Fibroblast of villous mesenchyme (primary cell): Measurements from ENCODE around the gene SNTB2. TPM values are rescaled to one million over a fixed set of nuclear protein-coding genes. Genes with fewer than 3 reads are reported as not detected.

Source experiments
- DNase-seq: peaks from one replicate; pipeline ENCODE4 v3.0.0-alpha.2; 2010; ENCODE audit warnings: low read depth
- H3K4me3 ChIP-seq: 2 replicates; pipeline ENCODE4 v1.5.1; 2011; ENCODE audit warnings: low read depth, mild to moderate bottlenecking, low read length
- CTCF ChIP-seq: IDR thresholded peaks from 2 replicates; pipeline ENCODE4 v1.5.1; 2012; ENCODE audit warnings: low read depth, mild to moderate bottlenecking, low read length; ENCODE audit not compliant: insufficient read depth
- total RNA-seq: library from RNA; depleted of rRNA; stranded (reverse); fragments of >200 nt; gene quantifications from 2 replicates; pipeline ENCODE4 v1.2.3, GENCODE V29; 2012

The SNTB2 gene
- total RNA-seq, 1 donor = 73.4 TPM

GRCh38 chr16:69319826-69320739 is 133.1 kb downstream of the SNTB2 start:
- no peak for DNase-seq
- no peak for TF ChIP-seq CTCF
- H3K4me3 ChIP-seq = no peak overlapping the region

GRCh38 chr16:69320740-69321073 is 133.7 kb downstream of the SNTB2 start:
- no peak for DNase-seq
- no peak overlapping the region for H3K4me3 ChIP-seq
- TF ChIP-seq CTCF = no peak

GRCh38 chr16:69321080-69321479 is 134.1 kb downstream of the SNTB2 start:
- TF ChIP-seq CTCF = no peak
- DNase-seq = no peak
- H3K4me3 ChIP-seq = no peak overlapping the region

GRCh38 chr16:69322343-69322742 is 135.4 kb downstream of the SNTB2 start:
- H3K4me3 ChIP-seq = no peak overlapping the region
- DNase-seq = no peak
- no peak for TF ChIP-seq CTCF

- no peak for DNase-seq
- no peak overlapping the region for H3K4me3 ChIP-seq
- no peak for TF ChIP-seq CTCF
Observed at GRCh38 chr16:69323415-69323814, 136.5 kb downstream of the SNTB2 start.

GRCh38 chr16:69324013-69324531 is 137.1 kb downstream of the SNTB2 start:
- no peak overlapping the region for H3K4me3 ChIP-seq
- TF ChIP-seq CTCF = no peak
- DNase-seq = peak; percentile 24
